Common myeloid progenitor, CD34-positive (primary cell): ENCODE data around the gene LRP1B.

Experiments
- CTCF ChIA-PET: fragments of 350-600 bp; sonication (Branson Sonifier 250); formaldehyde crosslinking; loops from one replicate; lab custom pipeline; 2021; ENCODE audit warnings: antibody characterized with exemption; lab: Charles Lee
- POLR2A ChIA-PET: fragments of 350-600 bp; sonication (Branson Sonifier 250); formaldehyde crosslinking; loops from one replicate; lab custom pipeline; 2021; ENCODE audit warnings: antibody characterized with exemption; lab: Charles Lee
- DNase-seq, 3 donors: peaks; one replicate each; pipeline versions ENCODE4 v3.0.0 to v3.0.0-alpha.2; 2013
- H3K27ac ChIP-seq, 2 experiments: 1 replicate in 1 of 2; 2 replicates in 1 of 2; pipeline ENCODE4 v1.7.0; 2013; ENCODE audit warnings: inconsistent platforms in 2 of 2, low read length in 2 of 2, mild to moderate bottlenecking in 2 of 2, low read depth in 1 of 2, moderate library complexity in 1 of 2; ENCODE audit not compliant: severe bottlenecking in 2 of 2, insufficient read depth in 1 of 2, poor library complexity in 1 of 2
- H3K27me3 ChIP-seq, 5 experiments: replicated peaks in 2 of 5; 1 replicate in 3 of 5; 2 replicates in 2 of 5; pipeline versions ENCODE4 v1.6.1 to v1.7.0; 2013; ENCODE audit warnings: low read length in 4 of 5, mild to moderate bottlenecking in 2 of 5, moderate library complexity in 2 of 5, inconsistent platforms in 1 of 5; ENCODE audit not compliant: insufficient read depth in 5 of 5, control insufficient read depth in 4 of 5
- H3K36me3 ChIP-seq, 4 experiments: 1 replicate in 2 of 4; 2 replicates in 2 of 4; pipeline versions ENCODE4 v1.6.1 to v1.7.0; 2013; ENCODE audit warnings: low read length in 3 of 4, control low read depth in 1 of 4, mild to moderate bottlenecking in 1 of 4; ENCODE audit not compliant: control insufficient read depth in 4 of 4, insufficient read depth in 4 of 4
- H3K4me1 ChIP-seq, 4 experiments: 1 replicate in 3 of 4; 2 replicates in 1 of 4; pipeline versions ENCODE4 v1.6.1 to v1.7.1; 2013; ENCODE audit warnings: low read length in 3 of 4, mild to moderate bottlenecking in 3 of 4, control low read depth in 1 of 4, inconsistent platforms in 1 of 4, moderate library complexity in 1 of 4; ENCODE audit not compliant: control insufficient read depth in 4 of 4, insufficient read depth in 4 of 4; ENCODE audit errors: control extremely low read depth in 1 of 4
- H3K4me3 ChIP-seq, 7 experiments: 1 replicate in 4 of 7; 2 replicates in 3 of 7; pipeline versions ENCODE4 v1.5.1 to v1.7.0; 2013; ENCODE audit warnings: mild to moderate bottlenecking in 7 of 7, low read length in 6 of 7, moderate library complexity in 6 of 7, inconsistent platforms in 2 of 7, low read depth in 2 of 7, control low read depth in 1 of 7; ENCODE audit not compliant: insufficient read depth in 4 of 7, control insufficient read depth in 1 of 7; ENCODE audit errors: extremely low read depth in 1 of 7
- H3K9me3 ChIP-seq, 5 experiments: 1 replicate in 4 of 5; 2 replicates in 1 of 5; pipeline versions ENCODE4 v1.6.1 to v1.7.1; 2013; ENCODE audit warnings: low read length in 4 of 5, mild to moderate bottlenecking in 2 of 5, inconsistent platforms in 1 of 5, low read depth in 1 of 5, moderate library complexity in 1 of 5; ENCODE audit not compliant: control insufficient read depth in 4 of 5, insufficient read depth in 2 of 5; ENCODE audit errors: control extremely low read depth in 1 of 5
- WGBS: methylation state at CpG from one replicate; pipeline ENCODE4 v1.1.5; 2013; ENCODE audit not compliant: insufficient coverage; 5-methylcytosine and 5-hydroxymethylcytosine counted together

The LRP1B gene

GRCh38 chr2:140835079-140835478 lies 1295.7 kb downstream of the LRP1B start:
- Histone ChIP-seq H3K27ac (no peak overlapping the region), H3K4me3 (no peak overlapping the region), H3K4me1 (no peaks in the 10 kb centered on the region), H3K9me3 (no peaks in the 10 kb centered on the region), H3K36me3 (no peaks in the 10 kb centered on the region), H3K27me3 (no peaks in the 10 kb centered on the region)
- WGBS, result 63% methylated on average over 3 of the region's 7 CpGs
- ChIA-PET POLR2A (no interaction called here), CTCF (no interaction called here)
- no peak for DNase-seq

- Histone ChIP-seq H3K36me3 (no peaks in the 10 kb centered on the region), H3K4me3 (no peak overlapping the region), H3K27ac (no peak overlapping the region), H3K27me3 (no peaks in the 10 kb centered on the region), H3K4me1 (no peaks in the 10 kb centered on the region), H3K9me3 (no peaks in the 10 kb centered on the region)
- DNase-seq, result no peak
- ChIA-PET CTCF (no interaction called here), POLR2A (interaction anchor here (0.7 kb wide), 1 partner anchor 1126 kb away, joined by 3 read pairs; no protein-coding TSS in a partner anchor)
- WGBS, result 80% methylated on average over 1 of the region's 3 CpGs
Observed at GRCh38 chr2:140814141-140814540, 1316.7 kb downstream of the LRP1B start.

GRCh38 chr2:140808820-140809219 lies 1322.0 kb downstream of the LRP1B start:
- Histone ChIP-seq H3K4me3 (no peak overlapping the region), H3K4me1 (no peaks in the 10 kb centered on the region), H3K27ac (no peak overlapping the region), H3K36me3 (no peaks in the 10 kb centered on the region), H3K27me3 (no peaks in the 10 kb centered on the region), H3K9me3 (no peaks in the 10 kb centered on the region)
- ChIA-PET POLR2A (no interaction called here), CTCF (no interaction called here)
- no CpG with 5 or more reads among the region's 1 CpG for WGBS
- DNase-seq, result no peak

DNA sequence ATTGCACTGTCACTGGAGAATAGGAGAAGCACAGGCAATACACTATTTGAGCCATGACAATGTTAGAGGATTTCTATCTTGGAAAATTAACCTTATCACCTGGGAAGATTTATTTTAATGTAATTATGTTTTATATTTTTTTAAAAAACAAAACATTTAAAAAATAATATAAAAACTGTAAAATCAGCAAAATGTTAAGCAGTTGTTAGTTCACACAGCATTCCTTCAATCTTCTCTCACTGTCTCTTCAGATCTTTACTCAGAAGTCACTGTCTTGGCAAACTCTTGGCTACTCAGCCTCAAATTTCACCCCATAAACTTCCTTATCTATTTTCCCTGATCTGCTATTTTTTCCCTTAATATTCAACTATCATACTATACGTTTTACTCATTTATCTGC lies 1322.6 kb downstream of the LRP1B start:
- Histone ChIP-seq H3K27me3 (no peaks in the 10 kb centered on the region), H3K4me1 (no peaks in the 10 kb centered on the region), H3K27ac (no peak overlapping the region), H3K4me3 (no peak overlapping the region), H3K9me3 (no peaks in the 10 kb centered on the region), H3K36me3 (no peaks in the 10 kb centered on the region)
- ChIA-PET POLR2A (no interaction called here), CTCF (no interaction called here)
- no CpG with 5 or more reads among the region's 1 CpG for WGBS
- no peak for DNase-seq

DNA sequence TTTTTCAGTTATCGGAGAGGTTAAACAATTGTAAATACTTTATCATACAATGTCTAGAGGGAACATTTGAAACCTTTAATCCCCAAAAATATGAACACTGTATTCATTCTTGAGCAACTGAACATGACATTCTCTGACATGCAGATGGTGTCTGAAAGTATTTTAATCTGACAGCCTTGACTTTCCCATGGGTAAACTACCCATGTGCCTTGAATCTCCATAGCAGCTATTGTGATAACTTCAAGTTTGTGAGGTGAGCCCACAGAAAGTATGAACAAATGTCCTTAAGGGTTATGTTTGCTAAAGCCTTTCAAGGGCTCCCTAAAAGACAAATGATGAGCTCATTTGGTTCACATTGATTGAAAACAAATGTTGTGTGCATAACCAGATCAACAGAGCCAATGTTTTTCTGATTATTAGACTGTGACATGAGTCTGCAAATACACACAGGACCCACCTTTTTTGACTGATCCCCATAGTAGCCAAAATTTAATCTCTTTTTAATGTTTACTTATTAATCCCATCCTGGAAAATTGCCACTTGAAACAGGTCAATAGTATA lies 1326.0 kb downstream of the LRP1B start:
- no peaks in the 10 kb centered on the region for H3K9me3 ChIP-seq
- no CpG with 5 or more reads among the region's 1 CpG for WGBS
- H3K36me3 ChIP-seq, result no peaks in the 10 kb centered on the region
- ChIA-PET CTCF (no interaction called here), POLR2A (no interaction called here)
- no peaks in the 10 kb centered on the region for H3K27me3 ChIP-seq
- DNase-seq, result no peak
- H3K27ac ChIP-seq, result no peak overlapping the region
- H3K4me3 ChIP-seq, result no peak overlapping the region
- no peaks in the 10 kb centered on the region for H3K4me1 ChIP-seq

DNA sequence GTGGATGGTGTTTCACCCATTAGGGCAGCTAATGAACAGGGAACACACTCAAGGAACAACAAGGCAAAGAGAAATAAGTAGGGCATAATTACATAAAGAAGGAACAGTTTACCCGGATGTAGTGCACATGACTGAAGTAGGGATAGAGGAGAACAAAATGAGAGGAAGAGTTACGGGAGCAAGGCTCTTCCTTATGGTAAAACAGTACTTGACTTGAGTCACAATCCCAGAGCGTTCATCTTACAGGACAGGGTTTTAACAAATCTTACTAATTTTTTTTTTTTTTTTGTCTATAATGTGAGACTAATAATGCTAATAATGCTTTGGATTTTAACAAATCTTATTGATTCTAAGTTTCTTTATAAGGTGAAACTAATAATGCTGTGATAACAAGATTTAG lies 1329.5 kb downstream of the LRP1B start:
- WGBS, result 86% methylated on average over 1 of the region's 3 CpGs
- no peaks in the 10 kb centered on the region for H3K36me3 ChIP-seq
- ChIA-PET POLR2A (no interaction called here), CTCF (no interaction called here)
- DNase-seq, result no peak
- no peaks in the 10 kb centered on the region for H3K4me1 ChIP-seq
- no peaks in the 10 kb centered on the region for H3K27me3 ChIP-seq
- H3K4me3 ChIP-seq, result no peak overlapping the region
- H3K9me3 ChIP-seq, result peaks cover 0 to 3% (median 0%) of the 10 kb centered on the region in 5 experiments
- no peak overlapping the region for H3K27ac ChIP-seq

DNA sequence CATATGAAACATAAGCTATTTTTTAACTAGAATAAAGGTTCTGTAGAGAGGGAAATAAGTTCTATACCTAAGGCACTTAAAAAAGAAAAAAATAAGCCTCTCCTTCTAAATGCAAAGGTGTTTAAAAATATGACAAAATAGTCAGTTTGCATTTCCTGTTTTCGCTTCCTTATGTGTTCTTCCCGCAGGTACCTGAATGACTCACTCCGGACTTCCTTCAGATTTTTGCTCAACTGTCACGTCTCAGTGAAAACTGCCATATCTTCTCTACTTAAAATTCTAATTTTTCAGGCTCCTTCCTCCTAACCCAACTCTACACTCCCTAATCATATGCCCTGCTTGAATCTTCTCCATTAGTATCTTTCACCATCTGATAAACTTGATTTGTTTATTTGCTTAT lies 1333.1 kb downstream of the LRP1B start:
- no peak for DNase-seq
- no peak overlapping the region for H3K4me3 ChIP-seq
- H3K4me1 ChIP-seq, result no peaks in the 10 kb centered on the region
- POLR2A ChIA-PET, result no interaction called here
- no peaks in the 10 kb centered on the region for H3K36me3 ChIP-seq
- 75% methylated on average over 4 of the region's 4 CpGs for WGBS
- H3K27ac ChIP-seq, result no peak overlapping the region
- H3K27me3 ChIP-seq, result no peaks in the 10 kb centered on the region
- H3K9me3 ChIP-seq, result peaks cover 0 to 3% (median 0%) of the 10 kb centered on the region in 5 experiments
- CTCF ChIA-PET, result no interaction called here
